Measurements from ENCODE around the gene INPP5A. TPM values are rescaled to one million over a fixed set of nuclear protein-coding genes. Genes with fewer than 3 reads are reported as not detected.

The INPP5A gene
- total RNA-seq, 2 experiments from 2014 or later, result 4.8 to 4.9 TPM

GRCh38 chr10:132689721-132690360 lies 152.3 kb downstream of the INPP5A start:
- CTCF ChIA-PET, result no interaction called here
- POLR2A ChIA-PET, result no interaction called here

- POLR2A ChIA-PET, result no interaction called here
- CTCF ChIA-PET, result no interaction called here
These were observed 152.8 kb downstream of the INPP5A start for GRCh38 chr10:132690401-132690800.

- CTCF ChIA-PET, result no interaction called here
- POLR2A ChIA-PET, result no interaction called here
These were observed 153.4 kb downstream of the INPP5A start for GRCh38 chr10:132690821-132691610.

- ChIA-PET CTCF (no interaction called here), POLR2A (no interaction called here)
These were observed 154.1 kb downstream of the INPP5A start for GRCh38 chr10:132691711-132692153.

- ChIA-PET POLR2A (no interaction called here), CTCF (no interaction called here)
These were observed 154.7 kb downstream of the INPP5A start for GRCh38 chr10:132692311-132692710.

- CTCF ChIA-PET, result no interaction called here
- POLR2A ChIA-PET, result no interaction called here
These were observed 156.1 kb downstream of the INPP5A start for GRCh38 chr10:132693676-132694075.

- CTCF ChIA-PET, result no interaction called here
- POLR2A ChIA-PET, result no interaction called here
These were observed 158.6 kb downstream of the INPP5A start for GRCh38 chr10:132696204-132696603.

GRCh38 chr10:132696728-132697577 lies 159.4 kb downstream of the INPP5A start:
- POLR2A ChIA-PET, result no interaction called here
- CTCF ChIA-PET, result no interaction called here

GRCh38 chr10:132697578-132698200 lies 160.1 kb downstream of the INPP5A start:
- ChIA-PET CTCF (no interaction called here), POLR2A (no interaction called here)

GRCh38 chr10:132698211-132698751 lies 160.7 kb downstream of the INPP5A start:
- CTCF ChIA-PET, result no interaction called here
- POLR2A ChIA-PET, result no interaction called here

- ChIA-PET CTCF (no interaction called here), POLR2A (no interaction called here)
These were observed 161.3 kb downstream of the INPP5A start for GRCh38 chr10:132698761-132699391.

- CTCF ChIA-PET, result no interaction called here
- POLR2A ChIA-PET, result no interaction called here
These were observed 162.0 kb downstream of the INPP5A start for GRCh38 chr10:132699411-132700155.

GRCh38 chr10:132700156-132701098 lies 162.8 kb downstream of the INPP5A start:
- ChIA-PET POLR2A (no interaction called here), CTCF (interaction anchor here (0.6 kb wide), 1 partner anchor 558 kb away, joined by 3 read pairs; no protein-coding TSS in a partner anchor)

- POLR2A ChIA-PET, result no interaction called here
These were observed 163.7 kb downstream of the INPP5A start for GRCh38 chr10:132701099-132701845.

GRCh38 chr10:132701846-132702190 lies 164.2 kb downstream of the INPP5A start:
- ChIA-PET POLR2A (no interaction called here), CTCF (no interaction called here)

More at GRCh38 chr10:132701099-132701845, 163.7 kb downstream of the INPP5A start:
- CTCF ChIA-PET, result interaction anchor here (0.6 kb wide), 1 partner anchor 559 kb away, joined by 3 read pairs; no protein-coding TSS in a partner anchor

GRCh38 chr10:132702601-132703418 lies 165.2 kb downstream of the INPP5A start:
- ChIA-PET POLR2A (no interaction called here), CTCF (no interaction called here)

Measured in activated CD8-positive, alpha-beta memory T cell treated with anti-CD3 and anti-CD28 coated beads for 36 hours (primary cell).